SK-N-SH (cell line): ENCODE data around the gene DPEP2. TPM values are rescaled to one million over a fixed set of nuclear protein-coding genes. Genes with fewer than 3 reads are reported as not detected.

Experiments
- CTCF ChIA-PET: fragments of 300-600, 350-600 bp; formaldehyde crosslinking; extraction: SDS; loops from one replicate; lab custom pipeline; 2021; lab: Yijun Ruan, JAX
- POLR2A ChIA-PET: fragments of 350-600 bp; sonication (Branson Sonifier 250); formaldehyde crosslinking; extraction: SDS; loops from one replicate; lab custom pipeline; 2020; ENCODE audit warnings: antibody characterized with exemption, inconsistent platforms; lab: Yijun Ruan, JAX
- DNase-seq: peaks from one replicate; pipeline ENCODE4 v3.0.0; 2012
- H2AFZ ChIP-seq: fragments of 200-600 bp; sonication (generic); 2 replicates; pipeline ENCODE4 v1.8.1; 2016; ENCODE audit warnings: antibody characterized with exemption, mild to moderate bottlenecking, low read depth
- H3F3A ChIP-seq: fragments of 200-600 bp; sonication (generic); replicated peaks from 2 replicates; pipeline ENCODE3; 2016; ENCODE audit warnings: antibody characterized with exemption, mild to moderate bottlenecking; ENCODE audit not compliant: insufficient read depth
- H3K27ac ChIP-seq, 2 experiments: fragments of 200-500 bp in 1 of 2; fragments of 200-600 bp in 1 of 2; sonication (Bioruptor generic) in 1 of 2; sonication (generic), shearing (Covaris generic) in 1 of 2; 2 replicates each; pipeline versions ENCODE4 v1.5.1 to v1.6.1; 2014 to 2016; ENCODE audit warnings: low read depth in 2 of 2, inconsistent platforms in 1 of 2, low read length in 1 of 2, mild to moderate bottlenecking in 1 of 2, mixed read lengths in 1 of 2
- H3K27me3 ChIP-seq: fragments of 200-600 bp; sonication (generic), shearing (Covaris generic); 2 replicates; pipeline ENCODE4 v1.6.1; 2016; ENCODE audit warnings: mixed run types; ENCODE audit not compliant: insufficient read depth
- H3K36me3 ChIP-seq, 2 experiments: fragments of 200-500 bp in 1 of 2; fragments of 200-600 bp in 1 of 2; sonication (Bioruptor generic) in 1 of 2; sonication (generic) in 1 of 2; replicated peaks in 1 of 2; 2 replicates each; pipeline versions ENCODE3 to v1.5.1; 2014 to 2016; ENCODE audit warnings: low read length in 1 of 2, mild to moderate bottlenecking in 1 of 2; ENCODE audit not compliant: insufficient read depth in 2 of 2, control insufficient read depth in 1 of 2
- H3K4me1 ChIP-seq, 2 experiments: fragments of 200-500 bp in 1 of 2; fragments of 200-600 bp in 1 of 2; sonication (Bioruptor generic) in 1 of 2; sonication (generic), shearing (Covaris generic) in 1 of 2; 2 replicates each; pipeline versions ENCODE4 v1.5.1 to v1.6.1; 2014 to 2016; ENCODE audit warnings: low read depth in 1 of 2, low read length in 1 of 2, mixed run types in 1 of 2; ENCODE audit not compliant: insufficient read depth in 2 of 2, control insufficient read depth in 1 of 2
- H3K4me2 ChIP-seq: fragments of 200-600 bp; sonication (generic), shearing (Covaris generic); 2 replicates; pipeline ENCODE4 v1.6.1; 2017; ENCODE audit warnings: mixed run types
- H3K4me3 ChIP-seq, 2 experiments: fragments of 200-500 bp in 1 of 2; fragments of 200-600 bp in 1 of 2; sonication (Bioruptor generic) in 1 of 2; sonication (generic), shearing (Covaris generic) in 1 of 2; 2 replicates each; pipeline versions ENCODE4 v1.5.1 to v1.8.1; 2014 to 2016; ENCODE audit warnings: low read depth in 2 of 2, inconsistent platforms in 1 of 2, low read length in 1 of 2, mild to moderate bottlenecking in 1 of 2, mixed read lengths in 1 of 2, moderate library complexity in 1 of 2
- H3K79me2 ChIP-seq: fragments of 200-600 bp; sonication (generic); 2 replicates; pipeline ENCODE4 v1.8.1; 2017; ENCODE audit warnings: mild to moderate bottlenecking; ENCODE audit not compliant: insufficient read depth
- H3K9ac ChIP-seq: fragments of 200-600 bp; sonication (generic); 2 replicates; pipeline ENCODE4 v1.6.1; 2017; ENCODE audit warnings: mixed run types
- H3K9me2 ChIP-seq: fragments of 200-600 bp; sonication (generic); 2 replicates; pipeline ENCODE4 v1.6.1; 2017; ENCODE audit warnings: mixed run types
- H3K9me3 ChIP-seq: fragments of 200-600 bp; sonication (generic); 2 replicates; pipeline ENCODE4 v1.6.1; 2017; ENCODE audit warnings: mixed run types, mild to moderate bottlenecking, moderate library complexity
- H4K20me1 ChIP-seq: fragments of 200-600 bp; sonication (generic); 2 replicates; pipeline ENCODE4 v1.6.1; 2017; ENCODE audit warnings: mild to moderate bottlenecking, mixed run types; ENCODE audit not compliant: insufficient read depth
- CHD2 ChIP-seq: fragments of 150-350 bp; IDR thresholded peaks from 2 replicates; pipeline ENCODE4 v1.6.1; 2018; ENCODE audit warnings: low read length; ENCODE audit not compliant: partially characterized antibody
- EP300 ChIP-seq, 2 experiments: IDR thresholded peaks; 2 replicates each; pipeline versions ENCODE4 v1.4.0 to v1.6.1; 2012; ENCODE audit warnings: borderline replicate concordance in 1 of 2, low read depth in 1 of 2, low read length in 1 of 2
- GATA2 ChIP-seq: sonication (generic); formaldehyde crosslinking; IDR thresholded peaks from 2 replicates; pipeline ENCODE4 v1.5.0; 2020; ENCODE audit warnings: mild to moderate bottlenecking, missing genetic modification reagents
- IRF3 ChIP-seq: fragments of 150-350 bp; IDR thresholded peaks from 2 replicates; pipeline ENCODE4 v1.6.1; 2016; ENCODE audit warnings: mild to moderate bottlenecking, low read depth, low read length
- JUND ChIP-seq: IDR thresholded peaks from 2 replicates; pipeline ENCODE4 v1.4.0; 2012
- MEF2A ChIP-seq: IDR thresholded peaks from 2 replicates; pipeline ENCODE4 v1.4.0; 2012; ENCODE audit warnings: low read depth, borderline replicate concordance
- NFIC ChIP-seq: IDR thresholded peaks from 2 replicates; pipeline ENCODE4 v1.4.0; 2012; ENCODE audit warnings: borderline replicate concordance
- POLR2AphosphoS5 ChIP-seq: IDR thresholded peaks from 2 replicates; pipeline ENCODE4 v1.6.1; 2012; ENCODE audit warnings: low read depth, low read length
- RFX5 ChIP-seq: IDR thresholded peaks from 2 replicates; pipeline ENCODE4 v1.6.1; 2012; ENCODE audit warnings: mild to moderate bottlenecking, improper control_type of control experiment, low read length
- RXRA ChIP-seq: IDR thresholded peaks from 2 replicates; pipeline ENCODE4 v1.4.0; 2012; ENCODE audit warnings: low read depth, mild to moderate bottlenecking, borderline replicate concordance
- SIN3A ChIP-seq: IDR thresholded peaks from 2 replicates; pipeline ENCODE4 v1.6.1; 2012; ENCODE audit warnings: low read depth, mild to moderate bottlenecking, low read length, moderate library complexity, borderline replicate concordance
- SMC3 ChIP-seq: IDR thresholded peaks from 2 replicates; pipeline ENCODE4 v1.6.1; 2012; ENCODE audit warnings: low read depth, low read length, improper control_type of control experiment
- TAF1 ChIP-seq: IDR thresholded peaks from 2 replicates; pipeline ENCODE4 v1.6.1; 2012; ENCODE audit warnings: low read depth, mild to moderate bottlenecking, low read length, moderate library complexity, borderline replicate concordance
- USF2 ChIP-seq: fragments of 150-350 bp; IDR thresholded peaks from 2 replicates; pipeline ENCODE4 v1.6.1; 2017; ENCODE audit warnings: antibody characterized with exemption, low read length, low read depth, borderline replicate concordance
- WGBS: methylation state at CpG from one replicate; pipeline ENCODE4 v1.1.6; 2017; ENCODE audit warnings: low lambda C conversion rate; 5-methylcytosine and 5-hydroxymethylcytosine counted together
- polyA plus RNA-seq, 3 experiments: library from polyadenylated mRNA; depleted of rRNA; stranded (reverse); fragments of >200 nt; gene quantifications; 2 replicates each; pipeline ENCODE4 v1.2.3, GENCODE V29; 2012
- TF ChIP-seq, protein P1 (sequence below): IDR thresholded peaks from 2 replicates; pipeline ENCODE4 v1.4.0; 2012; ENCODE audit warnings: low read depth, borderline replicate concordance
- TF ChIP-seq, protein P2 (sequence below): IDR thresholded peaks from 2 replicates; pipeline ENCODE4 v1.4.0; 2012; ENCODE audit warnings: low read depth, borderline replicate concordance

Gene DPEP2
- polyA plus RNA-seq, 1 of the 3 experiments (the other 2 are of a cell fraction) = not detected

GRCh38 chr16:67943619-67944504 is 55.4 kb downstream of the DPEP2 start, which contains the start of gene LCAT:
Gene LCAT (minus strand): TSS chr16:67944120. CDS start chr16:67944101, 19 bp downstream.
- no peaks in the 10 kb centered on the region for H3K9me3 ChIP-seq
- H3K4me3 ChIP-seq = no peak within 1 kb of the TSS
- no peak within 1 kb of the TSS for H2AFZ ChIP-seq
- H3K4me2 ChIP-seq = no peak within 1 kb of the TSS
- H3K9me2 ChIP-seq = no peaks in the 10 kb centered on the region
- no peaks in the 10 kb centered on the region for H3K27me3 ChIP-seq
- H4K20me1 ChIP-seq = peaks cover 13% of the 10 kb centered on the region; the same call in 1 of the 2 replicates
- H3K9ac ChIP-seq = no peak within 1 kb of the TSS
- peaks cover 10% of the 10 kb centered on the region; the same call in 1 of the 2 replicates for H3K79me2 ChIP-seq
- DNase-seq = no peak
- CTCF ChIA-PET = interaction anchor here (0.7 to 28.1 kb wide), 5 partner anchors 11 to 273 kb away, joined by 3 to 564 read pairs (median 5); partner anchors contain the start of genes EDC4, NRN1L and PSKH1
- H3K4me1 ChIP-seq = peaks cover 0 to 22% of the 10 kb centered on the region in 2 experiments; a peak in 1 of 4 replicates
- H3K27ac ChIP-seq = peak within 1 kb of the TSS in 1 of 2 experiments; percentile 20; a peak in 1 of 4 replicates
- TF ChIP-seq CHD2 (no peak), USF2 (no peak), IRF3 (no peak)
- peaks cover 12 to 63% of the 10 kb centered on the region in 2 experiments for H3K36me3 ChIP-seq
- POLR2A ChIA-PET = interaction anchor here (1.0 kb wide), 1 partner anchor 9 kb away, joined by 3 read pairs; no protein-coding TSS in a partner anchor
- H3F3A ChIP-seq = peaks cover 22% of the 10 kb centered on the region
- 91% methylated on average over 17 of the region's 23 CpGs for WGBS

DNA sequence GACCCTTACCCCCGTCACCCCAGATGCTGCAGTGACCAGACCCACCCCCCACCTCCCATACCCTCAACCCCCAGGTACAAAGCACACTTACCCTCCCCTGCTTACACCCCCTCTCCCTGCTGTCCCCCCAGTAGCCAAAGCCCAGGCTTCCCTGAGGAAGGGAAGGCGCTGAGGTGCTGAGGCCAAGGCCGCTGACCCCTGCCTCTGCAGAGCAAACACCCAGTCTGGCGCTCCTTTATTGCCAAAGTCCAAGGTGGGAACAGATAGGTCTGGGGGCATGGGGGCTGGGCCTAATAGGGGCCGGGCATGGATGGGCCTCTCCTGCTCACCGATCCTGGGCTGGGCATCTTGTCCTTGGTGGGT is 56.0 kb downstream of the DPEP2 start:
- Histone ChIP-seq H3K9ac (no peak overlapping the region), H3K4me2 (no peak overlapping the region), H3K27ac (no peak overlapping the region; a peak in 1 of 4 replicates), H2AFZ (no peak overlapping the region), H3K27me3 (no peaks in the 10 kb centered on the region), H4K20me1 (peaks cover 13% of the 10 kb centered on the region; the same call in 1 of the 2 replicates), H3K9me3 (no peaks in the 10 kb centered on the region), H3K36me3 (peaks cover 12 to 60% of the 10 kb centered on the region in 2 experiments), H3F3A (peaks cover 22% of the 10 kb centered on the region), H3K4me3 (no peak overlapping the region), H3K79me2 (peaks cover 10% of the 10 kb centered on the region; the same call in 1 of the 2 replicates), H3K9me2 (no peaks in the 10 kb centered on the region), H3K4me1 (peaks cover 0 to 22% of the 10 kb centered on the region in 2 experiments; a peak in 1 of 4 replicates)
- WGBS = 98% methylated on average over 6 of the region's 6 CpGs
- no peak for DNase-seq
- POLR2A ChIA-PET = no interaction called here
- CTCF ChIA-PET = interaction anchor here (0.7 to 28.1 kb wide), 9 partner anchors 11 to 272 kb away, joined by 3 to 564 read pairs (median 5); partner anchors contain the start of genes CTRL, EDC4, NRN1L and PSKH1
- no peak for TF ChIP-seq IRF3
- TF ChIP-seq JUND = no peak
- no peak for TF ChIP-seq USF2
- no peak for TF ChIP-seq SMC3
- TF ChIP-seq CHD2 = no peak
- TF ChIP-seq NFIC = no peak
- no peak for TF ChIP-seq POLR2AphosphoS5
- TF ChIP-seq RXRA = no peak
- TF ChIP-seq, protein P1, sequence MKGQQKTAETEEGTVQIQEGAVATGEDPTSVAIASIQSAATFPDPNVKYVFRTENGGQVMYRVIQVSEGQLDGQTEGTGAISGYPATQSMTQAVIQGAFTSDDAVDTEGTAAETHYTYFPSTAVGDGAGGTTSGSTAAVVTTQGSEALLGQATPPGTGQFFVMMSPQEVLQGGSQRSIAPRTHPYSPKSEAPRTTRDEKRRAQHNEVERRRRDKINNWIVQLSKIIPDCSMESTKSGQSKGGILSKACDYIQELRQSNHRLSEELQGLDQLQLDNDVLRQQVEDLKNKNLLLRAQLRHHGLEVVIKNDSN = no peak
- TF ChIP-seq GATA2 (CRISPR knock-in tag) = no peak
- TF ChIP-seq, protein P2, sequence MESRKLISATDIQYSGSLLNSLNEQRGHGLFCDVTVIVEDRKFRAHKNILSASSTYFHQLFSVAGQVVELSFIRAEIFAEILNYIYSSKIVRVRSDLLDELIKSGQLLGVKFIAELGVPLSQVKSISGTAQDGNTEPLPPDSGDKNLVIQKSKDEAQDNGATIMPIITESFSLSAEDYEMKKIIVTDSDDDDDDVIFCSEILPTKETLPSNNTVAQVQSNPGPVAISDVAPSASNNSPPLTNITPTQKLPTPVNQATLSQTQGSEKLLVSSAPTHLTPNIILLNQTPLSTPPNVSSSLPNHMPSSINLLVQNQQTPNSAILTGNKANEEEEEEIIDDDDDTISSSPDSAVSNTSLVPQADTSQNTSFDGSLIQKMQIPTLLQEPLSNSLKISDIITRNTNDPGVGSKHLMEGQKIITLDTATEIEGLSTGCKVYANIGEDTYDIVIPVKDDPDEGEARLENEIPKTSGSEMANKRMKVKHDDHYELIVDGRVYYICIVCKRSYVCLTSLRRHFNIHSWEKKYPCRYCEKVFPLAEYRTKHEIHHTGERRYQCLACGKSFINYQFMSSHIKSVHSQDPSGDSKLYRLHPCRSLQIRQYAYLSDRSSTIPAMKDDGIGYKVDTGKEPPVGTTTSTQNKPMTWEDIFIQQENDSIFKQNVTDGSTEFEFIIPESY = no peak
- no peak for TF ChIP-seq MEF2A
- no peak for TF ChIP-seq EP300 (IDR thresholded peaks at IDR 0.05; ENCODE audit: borderline replicate concordance in 1 of 2, low read depth in 1 of 2, low read length in 1 of 2)
- TF ChIP-seq TAF1 = no peak
- TF ChIP-seq SIN3A = no peak
- no peak for TF ChIP-seq RFX5
